HCT116 (cell line): ENCODE results near the gene RNF13.

Source experiments
- CEBPB ChIP-seq: IDR thresholded peaks from 2 replicates; pipeline ENCODE4 v1.6.1; 2012; ENCODE audit warnings: low read depth
- EZH2 ChIP-seq: fragments of 200-600 bp; sonication (generic); IDR thresholded peaks from 2 replicates; pipeline ENCODE4 v1.6.1; 2017; ENCODE audit warnings: antibody characterized with exemption, mixed run types
- POLR2A ChIP-seq: IDR thresholded peaks from 2 replicates; pipeline ENCODE4 v1.7.0; 2011; ENCODE audit warnings: borderline replicate concordance; ENCODE audit not compliant: insufficient read depth, insufficient read length; ENCODE audit errors: extremely low read depth
- POLR2AphosphoS5 ChIP-seq: IDR thresholded peaks from 2 replicates; pipeline ENCODE4 v1.6.1; 2011; ENCODE audit warnings: mild to moderate bottlenecking, low read depth, low read length, moderate library complexity
- ZFX ChIP-seq: fragments of 450-650 bp; IDR thresholded peaks from 2 replicates; pipeline ENCODE4 v1.6.1; 2017

DNA sequence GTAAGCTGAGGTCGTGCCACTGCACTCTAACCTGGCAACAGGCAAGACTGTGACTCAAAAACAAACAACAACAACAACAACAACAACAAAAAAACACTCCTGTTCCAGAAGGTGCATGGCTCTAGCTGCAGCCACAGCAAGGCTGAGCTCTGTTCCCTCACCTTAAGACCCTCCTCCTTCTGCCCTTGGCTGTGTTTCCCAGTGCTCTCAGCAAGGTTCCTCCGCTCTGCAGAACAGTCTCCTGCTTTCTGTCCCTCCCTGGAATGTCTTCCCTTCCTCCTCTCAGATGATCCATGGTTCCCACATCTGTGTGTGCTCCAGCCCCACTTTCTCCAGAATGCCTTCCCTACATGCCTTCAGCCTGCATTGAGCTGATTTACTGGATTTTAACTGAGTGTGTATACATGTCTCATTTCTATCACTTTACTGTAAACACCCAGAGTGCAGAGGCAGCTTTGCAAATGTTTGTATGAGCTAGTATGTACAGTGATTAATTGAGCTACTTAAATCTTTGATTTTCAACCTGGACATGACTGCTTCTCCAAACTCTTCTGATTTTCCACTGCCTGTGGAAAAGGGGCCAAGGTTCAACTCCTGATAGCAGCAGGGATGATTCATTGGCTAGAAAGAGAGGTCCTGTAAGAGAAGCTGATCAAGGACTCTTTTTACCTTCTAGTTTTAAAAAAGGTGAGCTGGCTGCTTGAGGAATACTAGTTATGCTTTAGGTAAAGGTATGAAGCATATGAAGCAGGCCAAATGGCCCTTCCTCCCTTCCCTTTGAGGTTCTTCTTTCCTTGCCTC lies 35.4 kb upstream of the RNF13 start:
- TF ChIP-seq POLR2AphosphoS5: no peak
- no peak for TF ChIP-seq POLR2A
- TF ChIP-seq ZFX: no peak
- TF ChIP-seq EZH2: no peak
- no peak for TF ChIP-seq CEBPB
